ENCODE results near the gene DNAH8.

DNAH8 gene

GRCh38 chr6:39078695-39079094 lies 363.6 kb downstream of the DNAH8 start:
- no peak for FAIRE-seq

- FAIRE-seq: no peak
Measured at GRCh38 chr6:39079197-39080125, 364.4 kb downstream of the DNAH8 start.
